H1 (cell line): ENCODE measurements around the gene GPR39. TPM values are rescaled to one million over a fixed set of nuclear protein-coding genes. Genes with fewer than 3 reads are reported as not detected.

ENCODE experiments used
- CTCF ChIA-PET: fragments of 300-600 bp; sonication (Branson Sonifier 250); formaldehyde crosslinking; loops from one replicate; lab custom pipeline; 2021; ENCODE audit not compliant: partially characterized antibody; lab: Charles Lee
- POLR2A ChIA-PET: fragments of 300-600 bp; sonication (Branson Sonifier 250); formaldehyde crosslinking; loops from one replicate; lab custom pipeline; 2021; ENCODE audit warnings: inconsistent platforms; ENCODE audit not compliant: partially characterized antibody; lab: Charles Lee
- DNase-seq, 2 experiments: peaks; one replicate each; pipeline versions ENCODE4 v3.0.0 to v3.0.0-alpha.2; 2010 to 2022; ENCODE audit warnings: low spot score in 2 of 2, low read depth in 1 of 2, mixed read lengths in 1 of 2
- FAIRE-seq: peaks from 2 replicates; lab custom pipeline; 2011; peaks lifted over from hg19 to GRCh38; lab: Jason Lieb, UNC
- H2AFZ ChIP-seq: 2 replicates; pipeline ENCODE4 v1.8.1; 2012; ENCODE audit warnings: low read length, inconsistent platforms
- H2AK5ac ChIP-seq: 2 replicates; pipeline ENCODE4 v1.6.1; 2013; ENCODE audit warnings: low read depth, low read length
- H2BK120ac ChIP-seq: replicated peaks from 2 replicates; pipeline ENCODE3; 2013; ENCODE audit warnings: low read depth, low read length, inconsistent platforms
- H2BK12ac ChIP-seq: 2 replicates; pipeline ENCODE4 v1.6.1; 2013; ENCODE audit warnings: low read depth, low read length
- H2BK15ac ChIP-seq: 2 replicates; pipeline ENCODE4 v1.6.1; 2013; ENCODE audit warnings: low read length
- H2BK20ac ChIP-seq: 2 replicates; pipeline ENCODE4 v1.6.1; 2013; ENCODE audit warnings: low read length
- H2BK5ac ChIP-seq: 2 replicates; pipeline ENCODE4 v1.6.1; 2013; ENCODE audit warnings: low read depth, low read length
- H3K14ac ChIP-seq: 2 replicates; pipeline ENCODE4 v1.6.1; 2013; ENCODE audit warnings: inconsistent platforms; ENCODE audit not compliant: insufficient read length
- H3K18ac ChIP-seq: 2 replicates; pipeline ENCODE4 v1.6.1; 2013; ENCODE audit warnings: low read length; ENCODE audit errors: extremely low read depth
- H3K23ac ChIP-seq: 2 replicates; pipeline ENCODE4 v1.6.1; 2013; ENCODE audit warnings: inconsistent platforms; ENCODE audit not compliant: insufficient read length
- H3K23me2 ChIP-seq: 2 replicates; pipeline ENCODE4 v1.6.1; 2013; ENCODE audit warnings: low read depth, low read length
- H3K27ac ChIP-seq: 2 replicates; pipeline ENCODE4 v1.6.1; 2011; ENCODE audit warnings: low read depth, low read length, inconsistent platforms
- H3K27me3 ChIP-seq, 4 experiments: replicated peaks in 1 of 4; 1 replicate in 1 of 4; 2 replicates in 3 of 4; pipeline versions ENCODE4 v1.6.1 to v1.8.1; 2011 to 2013; ENCODE audit warnings: low read length in 3 of 4, mild to moderate bottlenecking in 3 of 4, inconsistent platforms in 2 of 4, mixed read lengths in 2 of 4, moderate library complexity in 1 of 4; ENCODE audit not compliant: control insufficient read depth in 3 of 4, insufficient read depth in 3 of 4; ENCODE audit errors: extremely low read depth in 1 of 4
- H3K36me3 ChIP-seq, 4 experiments: 2 replicates each; pipeline versions ENCODE4 v1.6.1 to v1.8.1; 2011 to 2013; ENCODE audit warnings: mild to moderate bottlenecking in 4 of 4, low read length in 3 of 4, moderate library complexity in 2 of 4, control low read depth in 1 of 4, inconsistent platforms in 1 of 4; ENCODE audit not compliant: insufficient read depth in 4 of 4, control insufficient read depth in 2 of 4
- H3K4ac ChIP-seq: replicated peaks from 2 replicates; pipeline ENCODE3; 2013; ENCODE audit warnings: low read length, low read depth, mixed read lengths, inconsistent platforms; ENCODE audit not compliant: insufficient read length
- H3K4me1 ChIP-seq, 4 experiments: replicated peaks in 1 of 4; 1 replicate in 1 of 4; 2 replicates in 3 of 4; pipeline versions ENCODE4 v1.6.1 to v1.8.1; 2011 to 2013; ENCODE audit warnings: low read length in 3 of 4, inconsistent platforms in 2 of 4, mixed read lengths in 1 of 4; ENCODE audit not compliant: insufficient read depth in 4 of 4, control insufficient read depth in 3 of 4
- H3K4me2 ChIP-seq, 2 experiments: 2 replicates each; pipeline versions ENCODE4 v1.6.1 to v1.8.1; 2011 to 2013; ENCODE audit warnings: low read depth in 2 of 2, low read length in 2 of 2, control low read depth in 1 of 2, inconsistent platforms in 1 of 2, mild to moderate bottlenecking in 1 of 2; ENCODE audit not compliant: insufficient read depth in 1 of 2
- H3K4me3 ChIP-seq, 4 experiments: fragments of 200-600, 300-600 bp in 1 of 4; sonication (generic), shearing (Covaris generic), sonication (Bioruptor Twin) in 1 of 4; 2 replicates each; pipeline versions ENCODE4 v1.5.1 to v1.8.1; 2011 to 2016; ENCODE audit warnings: low read length in 4 of 4, low read depth in 3 of 4, control low read depth in 2 of 4, inconsistent platforms in 2 of 4, mild to moderate bottlenecking in 2 of 4, mixed read lengths in 1 of 4, moderate library complexity in 1 of 4; ENCODE audit not compliant: insufficient read depth in 2 of 4; ENCODE audit errors: extremely low read depth in 1 of 4
- H3K56ac ChIP-seq: replicated peaks from 2 replicates; pipeline ENCODE3; 2013; ENCODE audit warnings: low read depth, mild to moderate bottlenecking, mixed read lengths, low read length, inconsistent platforms; ENCODE audit not compliant: insufficient read length
- H3K79me1 ChIP-seq: 2 replicates; pipeline ENCODE4 v1.6.1; 2013; ENCODE audit warnings: low read depth, low read length, control low read depth
- H3K79me2 ChIP-seq, 2 experiments: 2 replicates each; pipeline versions ENCODE4 v1.6.1 to v1.8.1; 2012 to 2013; ENCODE audit warnings: low read length in 2 of 2, mild to moderate bottlenecking in 2 of 2, inconsistent platforms in 1 of 2; ENCODE audit not compliant: insufficient read depth in 2 of 2, control insufficient read depth in 1 of 2
- H3K9ac ChIP-seq, 4 experiments: replicated peaks in 1 of 4; 1 replicate in 1 of 4; 2 replicates in 3 of 4; pipeline versions ENCODE4 v1.6.1 to v1.8.1; 2011 to 2013; ENCODE audit warnings: low read depth in 3 of 4, low read length in 3 of 4, control low read depth in 2 of 4, mild to moderate bottlenecking in 2 of 4, moderate library complexity in 2 of 4, inconsistent platforms in 1 of 4; ENCODE audit errors: extremely low read depth in 1 of 4
- H3K9me3 ChIP-seq, 2 experiments: 2 replicates each; pipeline versions ENCODE4 v1.6.1 to v1.8.1; 2012 to 2013; ENCODE audit warnings: mild to moderate bottlenecking in 2 of 2, moderate library complexity in 2 of 2, control low read depth in 1 of 2, inconsistent platforms in 1 of 2, low read depth in 1 of 2, low read length in 1 of 2, mixed read lengths in 1 of 2; ENCODE audit not compliant: insufficient read depth in 2 of 2
- H4K20me1 ChIP-seq, 2 experiments: replicated peaks in 1 of 2; 2 replicates each; pipeline versions ENCODE3 to v1.8.1; 2011 to 2013; ENCODE audit warnings: inconsistent platforms in 2 of 2, low read length in 2 of 2, mild to moderate bottlenecking in 1 of 2; ENCODE audit not compliant: insufficient read depth in 2 of 2, control insufficient read depth in 1 of 2
- H4K5ac ChIP-seq: 2 replicates; pipeline ENCODE4 v1.6.1; 2013; ENCODE audit warnings: low read length, low read depth, mixed read lengths, inconsistent platforms; ENCODE audit not compliant: insufficient read length
- H4K8ac ChIP-seq: 2 replicates; pipeline ENCODE4 v1.8.0; 2013; ENCODE audit warnings: mild to moderate bottlenecking, moderate library complexity, low read length, inconsistent platforms; ENCODE audit not compliant: insufficient read depth; ENCODE audit errors: extremely low read depth
- H4K91ac ChIP-seq: replicated peaks from 2 replicates; pipeline ENCODE3; 2013; ENCODE audit warnings: low read length, mixed read lengths, inconsistent platforms; ENCODE audit not compliant: insufficient read length
- ASH2L ChIP-seq: fragments of 200-600, 300-600 bp; sonication (generic); IDR thresholded peaks from one replicate; pipeline ENCODE4 v1.7.1; 2017; ENCODE audit warnings: low read length
- BACH1 ChIP-seq: IDR thresholded peaks from 2 replicates; pipeline ENCODE4 v1.6.1; 2012; ENCODE audit warnings: low read length, improper control_type of control experiment
- HDAC6 ChIP-seq: IDR thresholded peaks from one replicate; pipeline ENCODE4 v1.7.1; 2012; ENCODE audit warnings: low read depth, mild to moderate bottlenecking, inconsistent platforms, low read length, moderate library complexity
- RAD21 ChIP-seq, 2 experiments: IDR thresholded peaks in 1 of 2; conservative IDR thresholded peaks in 1 of 2; 2 replicates each; pipeline ENCODE4 v1.6.1; 2011; ENCODE audit warnings: low read depth in 2 of 2, low read length in 2 of 2, improper control_type of control experiment in 1 of 2, inconsistent platforms in 1 of 2, mild to moderate bottlenecking in 1 of 2, moderate library complexity in 1 of 2
- RNF2 ChIP-seq: fragments of 200-900, 300-1000 bp; sonication (generic); IDR thresholded peaks from 2 replicates; pipeline ENCODE4 v1.7.1; 2016; ENCODE audit warnings: borderline replicate concordance, low read depth, mild to moderate bottlenecking, antibody characterized with exemption, low read length; ENCODE audit not compliant: poor library complexity, severe bottlenecking; ENCODE audit errors: missing control alignments
- SP2 ChIP-seq: IDR thresholded peaks from 2 replicates; pipeline ENCODE4 v1.6.1; 2012; ENCODE audit warnings: mild to moderate bottlenecking, low read length, inconsistent platforms
- SRF ChIP-seq: IDR thresholded peaks from 2 replicates; pipeline ENCODE4 v1.6.1; 2011; ENCODE audit warnings: mild to moderate bottlenecking, low read depth, low read length, moderate library complexity
- WGBS, 2 experiments: shearing (Covaris generic) in 1 of 2; methylation state at CpG; one replicate each; pipeline versions ENCODE4 v1.1.6 to v1.1.7; 2013 to 2015; ENCODE audit warnings: low lambda C conversion rate in 2 of 2, mixed read lengths in 2 of 2, inconsistent platforms in 1 of 2, low coverage in 1 of 2, missing lambda C conversion rate in 1 of 2; ENCODE audit not compliant: insufficient replicate concordance in 2 of 2, insufficient coverage in 1 of 2, insufficient read length in 1 of 2; ENCODE audit errors: extremely low coverage in 1 of 2, missing lambda C conversion rate in 1 of 2; 5-methylcytosine and 5-hydroxymethylcytosine counted together
- polyA plus RNA-seq, 7 experiments: library from polyadenylated mRNA; depleted of rRNA in 3 of 7; stranded (reverse) in 5 of 7; unstranded in 2 of 7; fragments of >200 nt in 5 of 7; fragments of 200-250 nt in 2 of 7; gene quantifications; 1 replicate in 5 of 7; 2 replicates in 1 of 7; 4 replicates in 1 of 7; pipeline versions ENCODE4 v1.2.1 to v1.2.3, GENCODE V29; 2011 to 2013; ENCODE audit warnings: missing spikeins in 2 of 7, mixed read lengths in 2 of 7
- total RNA-seq: library from RNA; stranded (reverse); fragmentation: NEBNext Ultra II Directional; extraction: Animal tissue kit (Norgen Biotek cat#: 25700); gene quantifications from 2 replicates; pipeline ENCODE4 v1.2.1, GENCODE V29; 2021
- TF ChIP-seq, protein P1 (sequence below), 3 experiments: IDR thresholded peaks; 1 replicate in 2 of 3; 2 replicates in 1 of 3; pipeline versions ENCODE4 v1.5.1 to v1.6.1; 2011; ENCODE audit warnings: low read length in 3 of 3, mild to moderate bottlenecking in 3 of 3, inconsistent platforms in 2 of 3, low read depth in 1 of 3, moderate library complexity in 1 of 3; ENCODE audit not compliant: insufficient read depth in 1 of 3; ENCODE audit errors: control extremely low read depth in 1 of 3
- TF ChIP-seq, protein P2 (sequence below): IDR thresholded peaks from 2 replicates; pipeline ENCODE4 v1.6.1; 2011; ENCODE audit warnings: low read length, improper control_type of control experiment

The GPR39 gene
- total and polyA plus RNA-seq, 2 of the 8 experiments (the other 6 are each of a cell fraction or from before 2014, with no cell fraction given) = 0.63 to 2.7 TPM

DNA sequence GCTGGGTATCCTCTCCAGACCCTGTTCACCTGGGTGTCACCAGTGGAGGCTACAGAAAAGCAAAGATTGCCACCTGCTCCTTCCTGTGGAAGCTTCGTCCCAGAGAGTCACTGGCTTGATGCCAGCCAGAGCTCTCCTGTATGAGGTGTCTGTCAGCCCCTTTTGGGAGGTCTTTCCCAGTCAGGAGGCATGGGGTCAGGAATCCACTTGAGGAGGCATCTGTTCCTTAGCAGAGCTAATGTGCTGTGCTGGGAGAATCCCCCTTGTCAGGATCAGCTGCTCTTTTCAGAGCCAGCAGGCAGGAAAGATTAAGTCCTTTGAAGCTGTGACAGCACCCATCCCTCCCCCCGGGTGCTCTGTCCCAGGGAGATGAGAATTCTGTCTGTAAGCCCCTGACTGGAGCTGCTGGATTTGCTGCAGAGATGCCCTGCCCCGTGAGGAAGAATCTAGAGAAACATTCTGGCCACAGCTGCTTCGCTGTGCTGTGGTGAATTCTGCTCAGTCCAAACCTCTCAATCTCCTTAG is 121.8 kb downstream of the GPR39 start:
- H2BK120ac ChIP-seq = no peak overlapping the region
- H3K79me1 ChIP-seq = no peaks in the 10 kb centered on the region
- H3K23me2 ChIP-seq = no peaks in the 10 kb centered on the region
- no peak overlapping the region for H2BK12ac ChIP-seq
- H2BK5ac ChIP-seq = no peak overlapping the region
- no peak overlapping the region for H4K91ac ChIP-seq
- H4K20me1 ChIP-seq = no peaks in the 10 kb centered on the region
- H3K23ac ChIP-seq = no peak overlapping the region
- no peaks in the 10 kb centered on the region for H3K27me3 ChIP-seq
- no peak overlapping the region for H2AK5ac ChIP-seq
- H3K4ac ChIP-seq = no peak overlapping the region
- H3K4me3 ChIP-seq = no peak overlapping the region
- no peak overlapping the region for H3K27ac ChIP-seq
- ChIA-PET CTCF (interaction anchor here (1.1 to 1.5 kb wide), 3 partner anchors 9 to 737 kb away, joined by 3 to 6 read pairs (median 4); no protein-coding TSS in a partner anchor), POLR2A (no interaction called here)
- DNase-seq = peak in 1 of 2 experiments; percentile 3
- no peaks in the 10 kb centered on the region for H3K36me3 ChIP-seq
- H3K9me3 ChIP-seq = no peaks in the 10 kb centered on the region
- peaks cover 0 to 2% (median under 1%) of the 10 kb centered on the region in 4 experiments; a peak in 2 of 7 replicates for H3K4me1 ChIP-seq
- H2AFZ ChIP-seq = no peak overlapping the region
- no peak overlapping the region for H3K56ac ChIP-seq
- no peak overlapping the region for H4K8ac ChIP-seq
- no peak overlapping the region for H3K9ac ChIP-seq
- H3K4me2 ChIP-seq = no peak overlapping the region
- 89% methylated on average over 4 of the region's 4 CpGs; no CpG with 5 or more reads in 1 of the 2 experiments for WGBS, 2 experiments
- H3K18ac ChIP-seq = no peak overlapping the region
- H3K79me2 ChIP-seq = no peaks in the 10 kb centered on the region
- H4K5ac ChIP-seq = no peak overlapping the region
- H2BK20ac ChIP-seq = no peak overlapping the region
- H3K14ac ChIP-seq = no peak overlapping the region
- no peak overlapping the region for H2BK15ac ChIP-seq
- no peak for FAIRE-seq
- no peak for TF ChIP-seq RNF2
- no peak for TF ChIP-seq SP2
- TF ChIP-seq RAD21 (IDR thresholded peaks at IDR 0.05 in 1 of 2, conservative IDR thresholded peaks at IDR 0.05 in 1 of 2; ENCODE audit: low read depth in 2 of 2, low read length in 2 of 2) = no peak
- TF ChIP-seq, protein P1, sequence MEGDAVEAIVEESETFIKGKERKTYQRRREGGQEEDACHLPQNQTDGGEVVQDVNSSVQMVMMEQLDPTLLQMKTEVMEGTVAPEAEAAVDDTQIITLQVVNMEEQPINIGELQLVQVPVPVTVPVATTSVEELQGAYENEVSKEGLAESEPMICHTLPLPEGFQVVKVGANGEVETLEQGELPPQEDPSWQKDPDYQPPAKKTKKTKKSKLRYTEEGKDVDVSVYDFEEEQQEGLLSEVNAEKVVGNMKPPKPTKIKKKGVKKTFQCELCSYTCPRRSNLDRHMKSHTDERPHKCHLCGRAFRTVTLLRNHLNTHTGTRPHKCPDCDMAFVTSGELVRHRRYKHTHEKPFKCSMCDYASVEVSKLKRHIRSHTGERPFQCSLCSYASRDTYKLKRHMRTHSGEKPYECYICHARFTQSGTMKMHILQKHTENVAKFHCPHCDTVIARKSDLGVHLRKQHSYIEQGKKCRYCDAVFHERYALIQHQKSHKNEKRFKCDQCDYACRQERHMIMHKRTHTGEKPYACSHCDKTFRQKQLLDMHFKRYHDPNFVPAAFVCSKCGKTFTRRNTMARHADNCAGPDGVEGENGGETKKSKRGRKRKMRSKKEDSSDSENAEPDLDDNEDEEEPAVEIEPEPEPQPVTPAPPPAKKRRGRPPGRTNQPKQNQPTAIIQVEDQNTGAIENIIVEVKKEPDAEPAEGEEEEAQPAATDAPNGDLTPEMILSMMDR (IDR thresholded peaks at IDR 0.05; ENCODE audit: control extremely low read depth in 1 of 3, insufficient read depth in 1 of 3, low read depth in 1 of 3, low read length in 3 of 3) = no peak
- no peak for TF ChIP-seq SRF
- no peak for TF ChIP-seq HDAC6
- TF ChIP-seq BACH1 = no peak
- TF ChIP-seq, protein P2, sequence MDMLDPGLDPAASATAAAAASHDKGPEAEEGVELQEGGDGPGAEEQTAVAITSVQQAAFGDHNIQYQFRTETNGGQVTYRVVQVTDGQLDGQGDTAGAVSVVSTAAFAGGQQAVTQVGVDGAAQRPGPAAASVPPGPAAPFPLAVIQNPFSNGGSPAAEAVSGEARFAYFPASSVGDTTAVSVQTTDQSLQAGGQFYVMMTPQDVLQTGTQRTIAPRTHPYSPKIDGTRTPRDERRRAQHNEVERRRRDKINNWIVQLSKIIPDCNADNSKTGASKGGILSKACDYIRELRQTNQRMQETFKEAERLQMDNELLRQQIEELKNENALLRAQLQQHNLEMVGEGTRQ = no peak
- no peak for TF ChIP-seq ASH2L
